NOMO-1 treated with DMSO at 0.1 percent for 48 hours (cell line): Measurements from ENCODE around the gene SLC25A45.
"Not testable (repeated sequence)": the region's sequence is repeated elsewhere in the genome, so short reads cannot be mapped to it uniquely, and the experiment has no call there.

ENCODE experiments used
- DNase-seq: peaks from one replicate; lab custom pipeline; 2025; ENCODE audit not compliant: unreplicated experiment; lab: John Stamatoyannopoulos, UW

The SLC25A45 gene

GRCh38 chr11:65363770-65364169 lies 18.7 kb downstream of the SLC25A45 start:
- DNase-seq: no peak

GRCh38 chr11:65362966-65363365 lies 19.5 kb downstream of the SLC25A45 start:
- no peak for DNase-seq

GRCh38 chr11:65362320-65362931 lies 20.0 kb downstream of the SLC25A45 start:
- DNase-seq: peak; percentile 78

DNA sequence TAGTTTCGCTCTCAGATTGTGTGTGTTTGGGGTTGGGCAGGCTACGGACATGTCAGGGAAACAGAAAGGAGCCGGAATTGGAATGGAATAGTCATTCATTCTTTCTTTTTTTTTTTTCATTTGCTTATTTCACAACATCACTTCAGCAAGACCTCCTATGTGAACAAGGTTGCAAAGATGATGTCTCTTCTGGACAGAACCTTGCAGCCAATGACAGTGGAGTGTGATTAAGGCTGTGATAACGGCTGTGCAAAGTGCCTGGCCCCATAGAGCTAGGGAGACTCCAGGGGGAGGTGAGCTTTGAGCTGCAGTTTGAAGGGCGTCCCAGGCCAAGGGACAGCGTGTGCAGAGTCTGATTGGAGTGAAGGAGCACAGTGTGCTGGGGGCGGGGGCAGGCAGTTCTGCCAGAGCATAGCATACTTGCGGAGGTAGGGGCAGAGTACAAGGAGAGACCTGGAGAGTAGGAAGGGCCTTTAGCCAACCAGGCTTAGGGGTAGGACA lies 24.5 kb downstream of the SLC25A45 start:
- no peak for DNase-seq

DNA sequence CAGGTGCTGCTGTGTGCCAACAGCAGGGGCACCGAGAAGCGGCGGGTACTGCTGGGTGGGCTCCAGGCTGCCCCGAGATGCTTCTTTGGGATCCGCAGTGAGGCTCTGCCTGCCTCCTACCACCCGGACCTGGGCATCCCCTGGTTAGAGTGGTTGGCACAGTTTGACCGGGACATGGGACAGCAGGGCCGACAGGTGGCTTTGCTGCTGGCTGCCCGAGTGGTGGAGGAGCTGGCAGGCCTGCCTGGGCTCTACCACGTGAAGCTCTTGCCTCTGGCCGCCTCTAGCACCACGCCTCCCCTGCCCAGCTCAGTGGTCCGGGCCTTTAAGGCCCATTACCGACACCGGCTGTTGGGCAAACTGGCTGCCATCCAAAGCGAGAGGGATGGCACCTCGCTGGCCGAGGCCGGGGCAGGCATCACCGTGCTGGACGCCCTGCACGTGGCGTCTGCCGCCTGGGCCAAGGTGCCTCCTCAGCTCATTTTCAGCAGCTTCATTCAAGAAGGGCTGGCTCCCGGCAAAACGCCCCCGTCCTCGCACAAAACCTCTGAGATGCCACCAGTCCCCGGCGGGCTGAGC lies 26.0 kb downstream of the SLC25A45 start:
- no peak for DNase-seq

GRCh38 chr11:65355776-65356393 lies 26.6 kb downstream of the SLC25A45 start:
- no peak for DNase-seq

DNA sequence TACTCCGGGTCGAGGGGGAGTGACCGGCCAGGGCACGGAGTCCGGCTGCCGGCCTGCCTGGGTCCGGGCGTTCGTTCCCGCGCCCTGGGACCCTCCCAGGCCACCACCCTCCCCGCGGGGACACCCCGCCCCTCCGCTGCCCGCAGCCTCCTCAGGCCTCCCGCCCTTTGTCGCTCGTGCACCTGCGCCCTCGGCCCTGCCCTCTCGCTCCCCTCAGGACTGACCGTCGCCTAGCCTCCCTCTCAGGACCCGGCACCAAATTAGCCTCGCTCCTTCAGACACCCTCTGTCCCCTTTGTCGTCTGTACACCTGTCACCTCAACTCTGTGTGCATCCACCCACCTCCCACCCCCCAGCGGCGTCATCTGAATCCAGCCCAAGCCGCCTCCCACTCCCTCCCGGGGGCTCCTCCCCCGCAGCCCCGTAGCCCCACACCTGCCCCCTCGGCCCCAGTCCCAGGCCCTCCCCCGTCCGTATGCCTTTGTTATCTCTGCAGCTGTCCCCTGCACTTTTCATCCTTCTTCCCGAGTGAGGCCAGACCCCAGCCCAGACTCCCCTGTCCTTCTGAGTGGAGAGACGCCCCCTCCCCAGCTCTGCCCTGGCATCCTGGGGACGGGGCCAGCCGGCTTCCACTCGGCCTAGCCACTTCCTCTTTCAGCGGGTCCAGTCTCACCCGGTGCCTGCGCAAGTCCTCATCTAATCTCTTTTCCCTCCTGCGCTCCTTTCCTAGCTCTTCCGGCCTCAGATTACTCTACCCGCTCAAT lies 27.3 kb downstream of the SLC25A45 start:
- peak; percentile 52 for DNase-seq

GRCh38 chr11:65354265-65355012 lies 28.0 kb downstream of the SLC25A45 start, which contains the start of gene TIGD3:
TIGD3 (plus strand) TSS chr11:65354751; CDS start chr11:65355809, 1,058 bp downstream.
- peak; percentile 94 for DNase-seq

GRCh38 chr11:65353900-65354264 lies 28.6 kb downstream of the SLC25A45 start:
- DNase-seq: no peak

DNA sequence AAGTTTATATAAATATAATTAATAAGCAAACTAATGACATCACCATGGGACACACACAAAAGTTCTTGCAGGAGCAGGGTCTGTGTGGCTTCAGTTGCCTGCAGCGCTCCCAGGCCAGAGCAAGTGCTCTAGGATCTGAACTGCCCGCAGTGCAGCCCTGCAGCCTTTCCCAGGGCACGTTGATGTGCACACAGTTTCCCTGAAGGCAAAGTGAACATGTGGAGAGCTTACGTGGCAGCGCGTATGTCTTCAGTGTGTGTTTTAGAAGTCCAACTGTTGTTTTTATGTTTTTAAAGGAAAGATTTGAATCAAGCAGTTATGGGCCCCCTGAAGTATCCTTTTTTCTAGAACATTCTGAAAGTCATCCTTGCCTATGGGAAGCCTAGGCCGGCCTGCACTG lies 29.1 kb downstream of the SLC25A45 start:
- DNase-seq: no peak

DNA sequence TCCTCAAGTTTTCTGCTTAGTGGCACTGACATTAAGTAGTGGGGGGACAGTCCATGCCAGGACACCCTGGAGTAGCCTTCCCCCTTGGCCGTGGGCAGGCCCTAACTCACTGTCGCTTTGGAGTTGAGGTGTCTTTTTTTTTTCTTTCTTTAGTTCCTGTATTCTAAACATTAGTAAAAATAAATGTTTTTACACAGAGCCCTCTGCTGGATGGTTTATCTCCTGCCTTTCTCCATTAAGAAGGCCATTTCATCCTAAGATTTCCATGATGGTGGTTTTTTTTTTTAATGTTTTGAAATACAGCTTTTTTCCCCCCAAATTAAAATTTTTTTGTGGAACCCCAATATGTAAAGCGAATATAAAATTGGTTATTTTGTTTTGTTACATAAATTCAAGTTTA lies 29.7 kb downstream of the SLC25A45 start:
- DNase-seq: peak; percentile 53

DNA sequence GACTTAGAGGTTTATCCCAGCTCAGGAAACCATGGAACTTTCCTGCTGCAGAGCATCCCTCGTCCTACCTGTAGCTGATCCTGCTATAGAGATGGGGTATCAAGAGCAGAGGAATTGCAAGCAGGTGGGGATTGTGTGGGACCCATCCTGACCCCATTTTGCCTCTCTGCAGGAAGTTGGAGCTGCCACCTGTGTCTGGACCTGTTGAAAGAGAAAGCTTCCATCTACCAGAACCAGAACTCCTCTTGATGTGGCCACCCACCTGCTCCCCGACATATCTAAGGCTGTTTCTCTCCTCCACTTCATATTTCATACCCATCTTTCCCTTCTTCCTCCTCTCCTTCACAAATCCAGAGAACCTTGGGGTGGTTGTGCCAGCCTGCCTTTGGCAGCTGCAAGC lies 30.9 kb downstream of the SLC25A45 start:
- DNase-seq: no peak

DNA sequence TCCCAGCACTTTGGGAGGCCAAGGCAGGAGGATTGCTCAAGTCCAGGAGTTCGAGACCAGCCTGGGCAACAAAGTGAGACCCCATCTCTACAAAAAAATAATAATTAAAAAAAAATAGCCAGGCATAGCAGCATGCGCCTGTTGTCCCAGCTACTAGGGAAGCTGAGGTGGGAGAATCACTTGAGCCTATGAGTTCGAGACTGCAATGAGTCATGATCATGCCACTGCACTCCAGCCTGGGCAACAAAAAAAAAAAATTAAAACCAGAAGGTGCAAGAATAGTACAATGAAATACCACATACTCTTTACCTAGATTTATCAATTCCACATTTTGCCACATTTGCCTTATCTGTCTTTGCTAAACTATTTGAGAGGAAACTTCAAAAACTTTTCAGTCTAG lies 40.6 kb downstream of the SLC25A45 start:
- DNase-seq: no peak

- no peak for DNase-seq
Observed at GRCh38 chr11:65340226-65340625, 42.2 kb downstream of the SLC25A45 start.

GRCh38 chr11:65338676-65339075 lies 43.8 kb downstream of the SLC25A45 start:
- DNase-seq: no peak

DNA sequence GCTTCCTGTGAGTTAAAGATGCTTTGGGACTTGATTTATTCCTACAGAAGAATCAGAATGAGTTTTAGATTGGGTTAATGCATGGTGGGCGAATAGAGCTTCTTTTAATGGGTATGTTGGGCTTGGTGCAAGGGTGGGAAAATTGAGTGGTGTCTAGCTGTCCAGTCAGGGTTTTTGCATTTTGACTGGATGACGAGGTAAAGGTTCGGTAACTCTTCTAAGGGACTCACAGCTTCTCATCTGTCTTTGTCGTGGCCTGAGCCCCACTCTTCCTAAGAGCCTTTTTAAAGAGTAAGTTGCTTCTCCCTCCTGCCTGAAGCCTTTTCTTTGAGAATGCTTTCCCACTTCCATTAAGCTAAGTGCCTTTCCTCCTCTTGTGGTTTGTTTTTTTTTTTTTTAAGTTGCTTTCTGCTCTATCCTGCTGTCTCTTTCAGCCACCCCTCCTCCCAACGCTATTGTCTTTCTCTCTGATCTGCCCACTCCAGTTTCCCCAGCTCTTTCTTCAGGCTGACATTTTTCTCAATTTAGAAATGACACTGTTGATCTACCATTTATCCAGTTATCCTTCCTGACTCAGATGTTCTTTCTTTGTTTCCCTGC lies 47.6 kb downstream of the SLC25A45 start:
- no peak for DNase-seq

DNA sequence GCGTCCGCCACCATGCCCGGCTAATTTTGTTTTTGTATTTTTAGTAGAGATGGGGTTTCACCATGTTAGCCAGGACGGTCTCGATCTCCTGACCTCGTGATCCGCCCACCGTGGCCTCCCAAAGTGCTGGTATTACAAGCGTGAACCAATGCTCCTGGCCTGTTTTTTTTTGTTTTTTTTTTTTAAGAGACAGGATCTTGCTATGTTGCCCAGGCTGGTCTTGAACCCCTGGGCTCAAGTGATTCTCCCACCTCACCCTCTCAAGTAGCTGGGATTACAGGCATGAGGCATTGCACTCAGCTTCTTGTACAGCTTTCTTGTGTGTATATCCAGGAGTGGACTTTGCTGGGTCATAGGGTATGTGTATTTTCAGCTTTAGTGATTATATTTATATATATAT lies 49.9 kb downstream of the SLC25A45 start:
- DNase-seq: not testable (repeated sequence)

GRCh38 chr11:65330544-65330943 lies 51.9 kb downstream of the SLC25A45 start:
- no peak for DNase-seq

DNA sequence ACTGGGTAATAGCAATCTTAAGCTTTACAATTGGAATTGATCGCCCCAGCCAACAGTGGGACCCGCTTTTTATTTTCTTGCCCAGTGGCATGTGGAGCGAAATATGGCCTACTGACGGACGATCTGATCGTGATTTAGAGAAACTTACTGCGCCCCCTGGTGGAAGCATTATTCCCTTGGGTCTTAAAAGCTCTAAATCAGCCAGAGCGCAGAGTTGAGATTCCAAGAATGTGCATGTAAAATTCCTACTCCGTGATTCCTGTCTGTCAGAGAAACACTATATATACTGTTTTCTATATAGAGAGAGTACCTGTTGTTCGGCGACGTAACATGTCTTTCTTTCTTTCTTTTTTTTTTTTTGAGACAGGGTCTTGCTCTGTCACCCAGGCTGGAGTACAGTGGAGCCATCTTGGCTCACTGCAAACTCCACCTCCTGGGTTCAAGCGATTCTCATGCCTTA lies 52.5 kb downstream of the SLC25A45 start:
- DNase-seq: peak; percentile 83

DNA sequence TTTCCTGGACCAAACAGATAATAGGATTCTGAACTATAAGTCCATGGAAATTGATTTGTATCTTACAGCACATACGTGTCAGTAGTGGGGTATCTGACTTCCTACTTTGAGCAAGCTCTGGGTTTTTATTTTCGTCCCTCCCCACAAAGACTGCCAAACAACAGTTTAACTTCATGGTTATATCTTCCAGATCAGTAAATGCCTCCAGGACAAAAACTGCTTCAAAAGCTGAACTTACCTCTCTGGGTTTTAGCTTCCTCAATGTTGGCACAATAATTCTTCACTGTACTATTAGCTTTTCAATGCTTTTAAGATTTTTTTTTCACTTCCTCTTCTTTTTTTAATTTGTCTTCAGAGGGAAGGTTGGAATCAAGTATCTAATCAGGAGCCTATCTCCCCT lies 53.0 kb downstream of the SLC25A45 start:
- DNase-seq: peak; percentile 69
